Mesenteric fat pad (tissue), 1 donor: ENCODE measurements around the gene CDT1. TPM values are rescaled to one million over a fixed set of nuclear protein-coding genes. Genes with fewer than 3 reads are reported as not detected.

Source experiments
- DNase-seq: peaks from one replicate; pipeline ENCODE4 v3.0.0-alpha.2; 2020; ENCODE audit warnings: low spot score
- long read RNA-seq: library from polyadenylated mRNA; unstranded; transcript quantifications from one replicate; pipeline ENCODE4 v2.0.0, GENCODE V29; 2020
- total RNA-seq: library from RNA; stranded (reverse); fragmentation: NEBNext Ultra II Directional; extraction: Animal tissue kit (Norgen Biotek cat#: 25700); gene quantifications from one replicate; pipeline ENCODE4 v1.2.1, GENCODE V29; 2021
- donor health status: DM: yes; HTN: yes; CAD: no.

The CDT1 gene
- 0.22 TPM for total RNA-seq
- long read RNA-seq, result 0 reads

DNA sequence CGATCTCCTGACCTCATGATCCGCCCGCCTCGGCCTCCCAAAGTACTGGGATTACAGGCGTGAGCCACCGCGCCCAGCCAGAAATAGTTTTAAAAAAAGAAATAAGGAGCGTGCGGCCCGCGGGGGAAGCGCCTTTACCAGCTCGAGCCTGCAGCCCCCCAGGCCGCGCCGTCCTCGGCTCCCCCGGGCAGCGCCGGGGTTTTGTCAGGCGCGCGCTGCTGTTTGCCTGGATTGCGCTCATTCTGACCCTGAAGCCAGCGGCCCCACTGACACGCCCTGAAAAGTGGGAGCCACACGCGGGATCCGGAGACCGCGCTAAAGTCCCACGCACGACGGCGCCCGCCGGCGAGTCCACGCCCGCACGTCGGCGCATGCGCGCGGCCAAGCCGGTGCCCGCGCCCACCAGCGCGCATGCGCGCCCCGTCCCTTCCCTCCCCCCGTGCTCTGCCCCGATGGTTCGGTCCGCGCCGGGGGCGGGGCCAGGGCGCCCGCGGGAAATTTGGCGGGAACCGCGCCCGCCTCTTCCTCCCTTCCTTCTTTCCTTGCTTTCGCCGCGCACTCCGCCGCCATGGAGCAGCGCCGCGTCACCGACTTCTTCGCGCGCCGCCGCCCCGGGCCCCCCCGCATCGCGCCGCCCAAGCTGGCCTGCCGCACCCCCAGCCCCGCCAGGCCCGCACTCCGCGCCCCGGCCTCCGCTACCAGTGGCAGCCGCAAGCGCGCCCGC lies at the start of gene CDT1:
Gene CDT1, plus strand, starts transcription at position 526 of the 724 bp plus-strand sequence. Its CDS starts 43 bp downstream, at position 569.
- DNase-seq, result peak; percentile 95

DNA sequence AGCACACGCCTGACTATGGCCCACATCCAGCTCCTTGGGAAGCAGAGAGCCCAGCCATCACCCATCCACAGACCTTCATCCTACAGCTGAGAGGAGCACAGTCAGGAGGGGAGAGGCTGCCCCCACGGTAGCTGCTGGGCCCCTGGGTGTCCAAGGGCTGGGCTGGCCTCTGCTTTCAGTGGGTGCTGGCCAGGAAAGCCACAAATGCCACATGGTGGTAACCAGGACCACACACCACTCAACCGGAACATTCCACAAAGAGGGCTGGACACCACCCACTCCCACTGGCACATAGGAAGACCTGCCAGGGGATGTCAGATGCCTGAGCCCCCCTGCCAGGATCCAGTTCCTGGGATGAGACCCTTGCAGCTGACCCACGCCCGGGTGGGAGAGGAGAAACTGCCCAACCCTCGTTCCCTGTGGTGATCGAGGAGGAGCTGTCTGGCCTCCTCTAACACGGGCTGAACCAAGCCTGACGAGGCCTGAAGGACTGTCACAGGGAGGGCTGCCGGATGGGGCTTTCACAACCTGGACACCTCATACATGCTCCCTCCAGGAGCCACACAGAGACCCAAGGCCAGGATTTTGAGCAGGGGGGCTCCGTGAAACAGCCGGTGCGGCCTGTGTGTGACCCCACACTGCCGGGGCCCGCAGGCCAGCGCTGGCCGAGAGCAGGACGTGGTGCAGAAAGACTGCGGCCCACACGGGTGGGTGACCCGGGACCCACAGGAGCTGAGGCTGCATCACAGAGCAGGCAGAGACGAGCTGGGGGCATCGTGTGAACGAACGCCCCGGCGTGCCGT lies 49.3 kb upstream of the CDT1 start:
- DNase-seq, result no peak

DNA sequence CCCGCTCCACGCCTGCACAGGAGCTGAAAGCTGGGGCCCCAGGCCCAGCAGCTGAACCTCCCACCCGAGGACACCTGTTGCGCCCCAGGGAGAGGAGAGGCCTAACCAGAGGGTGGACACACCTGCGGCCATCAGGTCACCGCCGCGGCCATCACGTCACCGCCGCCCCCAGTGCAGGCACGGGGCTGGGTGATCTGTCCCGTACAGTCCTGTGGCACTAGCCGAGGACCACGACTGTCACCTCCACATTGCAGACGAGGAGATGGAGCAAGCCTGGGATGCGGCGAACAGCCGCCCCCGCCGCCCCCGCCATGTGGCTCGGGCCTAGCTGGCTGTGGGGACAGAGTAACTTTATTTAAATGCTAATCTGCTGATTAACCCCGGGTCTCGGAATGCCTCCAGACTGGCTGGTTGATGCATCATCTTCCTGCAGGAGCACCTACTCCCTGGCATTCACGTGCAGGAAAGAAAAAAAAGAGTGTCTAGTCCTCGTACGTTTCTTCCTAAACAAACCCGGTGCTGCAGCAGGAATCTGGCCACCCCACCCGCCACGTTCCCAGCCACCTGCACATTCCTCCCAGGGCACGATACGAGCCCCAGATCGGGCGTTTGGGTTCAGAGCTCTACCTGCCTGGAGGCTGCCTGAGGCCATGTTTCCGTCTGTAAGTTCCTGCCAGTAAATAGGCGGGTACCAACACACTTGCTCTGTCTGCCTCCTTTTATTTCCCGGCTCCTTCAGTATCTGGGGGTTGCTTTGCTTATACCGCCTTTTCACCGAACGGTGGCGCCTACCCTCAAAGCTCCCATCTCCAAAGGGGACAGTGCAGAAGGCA lies 48.5 kb upstream of the CDT1 start:
- DNase-seq, result no peak

DNA sequence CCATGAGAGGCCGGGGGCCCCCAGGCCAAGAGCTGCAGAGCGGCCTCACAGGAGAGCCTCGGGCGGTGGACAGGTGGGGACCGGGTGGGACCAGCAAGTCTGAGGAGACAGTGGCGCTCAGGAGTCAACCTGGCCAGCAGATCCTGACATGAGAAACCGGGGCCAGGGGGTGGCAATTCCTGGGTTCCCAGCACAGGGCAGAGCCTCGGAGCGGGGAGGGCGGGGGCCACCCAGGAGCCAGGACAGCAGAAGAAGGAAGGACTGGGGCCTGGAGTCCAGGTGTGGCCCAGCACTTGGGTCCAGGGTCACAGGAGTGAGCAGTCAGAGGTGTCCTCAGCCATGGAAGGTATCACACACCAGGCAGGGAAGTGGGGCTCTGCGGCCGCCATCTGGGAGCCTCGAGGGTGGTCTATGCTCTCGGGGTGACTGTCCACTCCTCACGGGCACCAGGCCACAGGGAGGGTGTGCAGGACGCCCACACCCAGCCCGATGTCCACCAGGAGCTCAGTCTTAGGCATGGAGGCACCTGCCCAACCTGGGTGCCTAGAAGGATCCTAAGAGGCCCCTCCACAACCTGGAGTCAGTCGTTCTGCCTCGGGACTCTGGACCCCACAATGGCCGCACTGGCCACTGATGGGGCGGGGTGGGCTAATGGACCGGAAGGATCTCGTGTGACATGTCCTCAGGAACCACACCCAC lies 47.7 kb upstream of the CDT1 start:
- no peak for DNase-seq

DNA sequence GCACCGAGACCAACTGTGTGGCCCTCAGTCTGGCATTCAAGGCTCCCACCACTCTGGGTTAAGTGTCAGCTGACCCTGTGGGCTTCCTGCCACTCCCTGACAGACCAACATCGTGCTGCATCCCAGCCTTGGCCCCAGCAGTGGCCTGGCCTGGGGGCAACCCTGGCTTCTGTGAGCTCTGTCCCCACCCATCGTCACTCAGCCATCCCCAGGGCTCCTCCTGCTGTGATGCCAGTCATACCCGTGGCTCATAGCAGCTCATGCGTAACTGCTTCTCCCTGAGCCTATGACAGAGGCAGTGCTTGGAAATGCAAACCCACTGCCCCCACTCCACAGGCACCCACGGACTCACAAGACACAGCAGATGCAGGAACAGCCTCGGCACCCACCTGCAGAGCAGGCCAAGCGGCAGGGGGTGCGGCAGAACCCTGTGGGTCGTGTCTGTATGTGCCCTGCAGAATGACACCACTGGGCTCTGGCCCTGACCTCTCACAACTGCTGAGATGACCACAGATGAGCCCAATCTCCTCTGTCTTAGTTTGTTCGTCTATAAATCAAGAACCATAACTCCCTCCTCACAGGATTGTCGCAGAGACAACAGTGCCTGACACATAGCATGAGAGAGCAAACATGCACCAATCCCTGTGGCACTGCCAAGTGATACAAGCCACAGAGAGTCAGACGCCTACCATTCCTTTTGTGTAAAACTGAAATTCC lies 45.2 kb upstream of the CDT1 start:
- DNase-seq, result no peak

DNA sequence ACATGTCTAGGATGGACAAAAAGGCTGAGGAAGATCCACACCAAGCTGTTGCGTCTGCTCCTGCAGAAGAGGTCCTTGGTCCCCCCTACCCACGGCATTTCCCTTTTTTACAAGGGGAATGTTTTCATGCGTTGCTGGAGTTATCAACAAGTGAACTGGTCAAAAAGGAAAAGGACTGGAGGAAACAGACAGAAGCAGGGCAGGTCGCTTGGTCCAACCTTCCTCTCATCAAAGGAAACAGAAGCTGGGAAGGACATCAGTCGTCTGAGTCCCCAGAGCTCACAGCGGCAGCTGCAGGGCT lies 44.7 kb upstream of the CDT1 start:
- DNase-seq, result no peak

DNA sequence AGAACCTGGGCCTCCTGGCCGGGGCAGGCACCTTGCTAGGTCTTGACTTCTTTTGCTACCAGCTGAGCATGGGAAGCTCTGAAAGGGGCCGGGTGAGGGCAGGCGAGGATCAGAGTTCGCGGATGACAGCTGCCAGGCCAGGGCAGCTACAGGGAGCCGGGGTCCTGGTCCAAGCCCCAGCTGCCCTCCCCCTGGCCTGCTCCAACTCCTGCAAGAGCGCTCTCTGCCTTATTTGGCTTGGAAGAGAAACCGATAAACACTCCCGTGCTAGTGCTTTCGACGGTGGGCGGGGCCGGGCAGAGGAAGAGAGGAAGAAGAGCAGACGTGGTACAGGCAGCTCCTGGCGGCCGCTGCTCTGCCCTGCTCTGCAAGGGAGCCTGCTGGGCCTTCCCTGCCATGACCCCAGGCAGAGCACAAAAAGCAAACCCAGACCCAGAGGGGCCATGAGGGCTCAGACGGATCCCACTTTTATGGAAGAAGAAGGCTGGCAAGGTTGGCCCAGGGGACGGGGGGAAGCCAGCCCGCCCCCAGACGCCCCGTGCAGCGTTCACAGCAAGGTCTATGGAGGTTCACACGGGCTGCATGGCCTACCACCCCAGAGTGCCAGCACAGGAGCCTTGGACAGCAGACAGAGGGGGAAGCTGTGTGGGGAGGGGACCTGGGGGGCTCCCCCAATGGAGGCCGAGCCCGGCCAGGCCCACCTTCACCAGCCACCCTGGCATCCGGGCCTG lies 44.2 kb upstream of the CDT1 start:
- no peak for DNase-seq

DNA sequence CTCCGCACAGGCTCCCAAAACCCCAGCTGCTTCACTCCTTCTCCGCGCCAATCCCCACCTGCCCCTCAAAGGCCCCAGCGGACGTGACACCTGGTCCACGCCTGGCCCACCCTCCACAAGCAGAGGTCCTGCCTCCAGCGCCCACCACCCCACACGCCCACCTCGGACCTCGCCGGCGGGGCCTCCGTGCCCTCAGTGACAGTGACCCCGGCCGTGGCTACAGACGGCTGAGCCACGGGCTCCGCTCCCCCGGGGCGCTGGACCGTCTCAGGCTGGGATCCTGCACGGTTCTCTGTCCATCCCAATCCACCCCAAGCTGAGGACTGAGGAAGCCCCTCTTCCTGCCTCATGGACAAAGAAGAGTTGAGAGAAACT lies 43.6 kb upstream of the CDT1 start:
- no peak for DNase-seq

DNA sequence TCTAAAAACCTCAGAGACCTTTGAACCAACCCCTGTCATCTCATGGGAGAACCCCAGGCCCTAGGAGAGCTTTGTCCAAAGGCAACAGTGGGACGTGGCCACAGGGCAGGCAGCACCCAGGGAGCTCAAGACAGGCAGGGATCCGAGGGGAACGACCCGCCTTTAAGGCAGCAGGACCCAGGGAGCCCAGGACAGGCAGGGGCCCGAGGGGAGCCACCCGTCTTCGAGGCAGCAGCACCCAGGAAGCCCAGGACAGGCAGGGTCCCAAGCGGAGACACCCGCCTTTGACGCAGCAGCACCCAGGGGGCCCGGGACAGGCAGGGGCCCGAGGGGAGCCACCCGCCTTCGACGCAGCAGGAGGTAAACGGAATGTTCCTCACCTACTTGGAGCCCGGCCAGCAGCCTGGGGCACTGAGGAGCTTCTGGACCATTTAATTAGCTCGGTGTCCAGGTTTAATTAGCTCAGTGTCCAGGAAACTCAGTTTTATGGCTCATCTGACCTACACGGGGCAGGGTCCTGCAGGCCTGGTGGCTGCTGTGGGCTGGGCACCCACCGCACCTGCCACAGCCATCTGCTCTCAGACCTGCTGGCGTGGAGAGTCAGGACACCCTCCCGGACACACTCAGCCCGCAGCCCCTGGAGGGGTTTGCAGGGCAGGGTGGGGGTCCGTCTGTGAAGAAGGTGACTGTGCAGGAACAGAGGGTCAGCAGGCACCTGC lies 43.0 kb upstream of the CDT1 start:
- DNase-seq, result no peak

DNA sequence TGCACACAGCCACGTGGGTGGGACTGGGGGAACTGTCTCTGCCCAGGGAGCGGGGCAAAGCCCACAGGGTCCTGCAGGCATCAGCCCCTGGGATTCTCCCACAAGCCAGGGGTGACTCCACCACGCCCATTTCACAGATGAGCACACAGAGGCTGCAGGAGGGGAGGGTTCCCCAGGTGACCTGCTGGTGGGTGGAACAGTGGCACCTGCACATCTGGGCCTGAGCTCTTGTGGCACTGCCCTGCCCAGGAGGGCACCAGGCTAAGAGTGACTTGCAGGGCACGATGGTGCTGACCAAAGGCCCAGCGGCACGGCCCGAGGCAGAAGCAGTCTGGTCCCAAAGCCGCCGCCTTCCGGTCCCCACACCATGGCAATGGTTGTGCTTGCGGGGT lies 42.5 kb upstream of the CDT1 start:
- no peak for DNase-seq

DNA sequence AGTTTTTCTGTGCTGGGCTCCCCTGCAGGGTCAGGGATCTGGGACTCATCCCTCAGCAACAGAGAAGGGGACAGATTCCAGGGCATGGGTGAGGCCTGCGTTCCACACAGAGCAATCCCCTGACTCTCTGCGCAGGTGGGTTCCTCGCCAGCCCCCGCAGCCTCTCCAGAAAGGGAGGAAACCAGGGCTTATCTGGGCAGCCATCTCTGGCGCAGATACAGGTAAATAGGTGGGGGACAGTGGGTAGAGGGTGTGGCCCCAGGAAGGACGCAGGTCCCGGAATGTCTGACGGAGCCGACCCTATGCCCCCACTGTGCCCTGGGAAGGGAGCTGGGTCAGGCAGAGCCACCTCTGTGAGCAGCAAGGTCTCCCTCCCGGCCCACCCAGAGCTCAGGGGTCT lies 41.8 kb upstream of the CDT1 start:
- no peak for DNase-seq

DNA sequence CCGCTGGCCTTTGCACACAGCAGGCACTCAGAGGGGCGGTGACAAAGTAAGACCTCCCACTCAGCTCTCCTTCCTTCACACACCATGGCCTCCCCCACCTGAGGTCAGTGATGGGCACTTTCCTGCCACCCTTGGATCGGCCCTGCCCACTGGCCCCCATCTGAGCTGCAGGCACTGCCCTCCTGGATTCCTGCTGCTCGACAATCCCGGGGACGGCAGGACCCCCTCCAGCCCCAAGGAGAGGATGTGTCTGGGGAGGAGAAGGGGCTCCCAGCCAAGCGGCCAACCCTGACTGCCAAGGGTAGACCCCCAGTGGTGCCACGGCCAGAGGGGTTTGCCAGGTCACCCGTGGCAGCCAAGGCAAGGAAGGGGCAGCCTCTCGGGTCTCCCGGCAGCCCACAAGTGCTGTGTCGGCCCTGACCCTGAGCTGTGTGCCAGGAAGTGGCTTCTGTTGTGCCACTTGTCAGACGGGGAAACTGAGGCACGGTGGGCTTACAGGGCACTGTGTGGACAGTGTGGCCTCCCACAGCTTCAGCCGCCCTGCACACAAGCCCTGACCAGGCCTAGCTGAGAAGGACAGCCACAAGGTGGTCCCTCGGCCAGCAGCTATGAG lies 41.2 kb upstream of the CDT1 start:
- DNase-seq, result no peak

DNA sequence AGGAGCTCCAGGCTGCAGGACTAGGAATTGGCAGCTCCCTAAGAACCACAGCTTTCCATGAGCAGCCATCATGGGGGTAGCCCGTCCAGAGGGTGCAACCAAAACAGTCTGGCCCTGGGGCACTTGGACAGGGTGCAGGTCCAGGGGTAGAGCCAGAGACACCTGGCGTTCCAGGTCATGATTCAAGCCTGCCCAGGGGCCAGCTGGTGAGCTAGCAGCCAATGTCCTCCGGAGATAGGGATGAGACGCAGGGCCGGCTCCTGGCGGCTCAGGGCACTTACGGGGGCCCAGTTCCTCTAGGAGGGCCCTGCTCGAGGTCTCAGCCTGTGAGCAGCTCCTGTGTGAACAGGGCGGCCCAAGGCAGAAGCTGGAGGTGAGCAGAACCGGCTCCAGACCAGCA lies 40.6 kb upstream of the CDT1 start:
- DNase-seq, result no peak

DNA sequence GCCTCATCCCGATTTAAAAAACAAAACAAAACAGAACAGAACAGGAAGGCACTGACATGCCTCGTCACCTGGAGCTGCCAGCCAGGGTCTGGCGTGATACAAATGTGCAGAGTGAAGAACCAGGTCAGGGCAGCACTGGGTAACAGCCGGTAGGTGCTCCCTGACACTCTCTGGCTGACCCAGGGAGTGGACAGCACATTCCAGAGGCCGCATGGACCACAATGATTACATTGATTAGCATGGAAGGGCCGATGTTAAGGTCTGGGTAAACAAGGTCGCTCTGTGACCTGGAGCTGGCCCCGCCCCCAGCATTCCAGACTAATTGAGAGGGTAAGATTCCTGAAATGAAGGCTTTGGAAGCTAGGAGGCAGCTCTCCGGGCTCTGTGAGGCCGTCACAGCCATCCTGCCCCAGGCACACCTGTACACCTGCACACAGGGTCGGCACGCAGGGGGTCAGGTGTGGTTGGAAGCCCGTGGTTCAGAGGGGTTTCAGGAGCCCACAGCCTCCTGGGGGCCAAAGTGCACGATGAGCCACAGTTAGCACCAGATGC lies 40.0 kb upstream of the CDT1 start:
- DNase-seq, result no peak

DNA sequence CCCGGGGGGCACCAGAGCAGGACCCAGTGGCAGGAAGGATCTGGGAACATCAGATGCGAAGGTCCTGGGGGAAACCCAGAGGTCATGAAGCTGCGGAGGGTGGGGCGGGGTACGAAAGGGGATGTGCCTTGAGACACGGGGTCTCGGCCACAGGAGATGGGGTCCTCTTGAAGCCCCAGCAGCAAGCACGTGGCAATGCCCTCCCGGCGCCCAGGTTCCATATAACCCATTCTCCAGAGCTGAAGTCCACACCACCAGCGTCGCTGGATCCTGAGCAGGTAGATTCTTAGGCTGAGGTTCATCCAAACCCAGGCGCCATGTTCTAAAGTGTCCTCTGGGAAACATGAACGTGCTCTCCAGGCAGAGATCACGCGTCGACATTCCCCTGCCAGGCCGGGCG lies 39.5 kb upstream of the CDT1 start:
- DNase-seq, result no peak

DNA sequence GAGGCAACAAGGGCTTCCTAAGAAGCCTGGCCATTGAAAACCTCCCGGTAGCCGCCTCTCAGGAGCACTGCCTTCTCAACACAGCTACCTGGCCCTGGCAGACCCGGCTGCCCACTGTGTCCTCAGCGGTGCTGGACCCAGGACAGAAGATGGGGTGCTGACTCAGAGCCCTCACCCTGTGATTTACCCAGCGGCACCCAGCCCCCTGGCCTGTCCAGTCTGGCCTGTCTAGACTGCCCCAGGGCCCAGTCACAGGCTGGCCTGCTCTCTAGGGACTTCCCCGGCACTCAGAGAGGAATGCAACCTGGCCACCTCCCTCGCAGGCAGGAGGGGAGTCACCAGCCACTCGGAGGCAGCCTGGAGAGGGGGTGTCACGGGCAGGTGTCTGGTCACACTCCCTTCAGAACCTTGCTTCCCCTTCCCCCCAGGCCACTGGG lies 38.7 kb upstream of the CDT1 start:
- no peak for DNase-seq

DNA sequence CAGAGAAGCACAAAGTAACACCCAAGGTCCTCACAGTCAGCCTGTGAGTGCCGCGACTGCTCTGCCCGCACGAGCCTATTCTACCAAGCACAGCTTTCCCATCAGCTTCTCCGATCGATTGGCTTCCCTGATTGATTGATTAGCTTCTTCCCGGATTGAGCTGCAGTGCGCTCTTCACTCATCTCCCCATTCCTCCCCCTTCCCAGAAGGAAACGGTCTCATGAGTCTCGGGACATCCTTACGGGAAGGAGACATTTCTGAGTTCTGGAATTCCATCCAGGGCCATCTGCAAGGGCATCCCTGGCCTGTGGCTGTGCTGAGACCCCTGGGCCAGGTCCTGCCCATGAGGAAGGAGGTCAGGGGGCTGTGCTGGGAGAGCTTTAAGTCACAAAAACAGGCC lies 36.6 kb upstream of the CDT1 start:
- DNase-seq, result no peak

DNA sequence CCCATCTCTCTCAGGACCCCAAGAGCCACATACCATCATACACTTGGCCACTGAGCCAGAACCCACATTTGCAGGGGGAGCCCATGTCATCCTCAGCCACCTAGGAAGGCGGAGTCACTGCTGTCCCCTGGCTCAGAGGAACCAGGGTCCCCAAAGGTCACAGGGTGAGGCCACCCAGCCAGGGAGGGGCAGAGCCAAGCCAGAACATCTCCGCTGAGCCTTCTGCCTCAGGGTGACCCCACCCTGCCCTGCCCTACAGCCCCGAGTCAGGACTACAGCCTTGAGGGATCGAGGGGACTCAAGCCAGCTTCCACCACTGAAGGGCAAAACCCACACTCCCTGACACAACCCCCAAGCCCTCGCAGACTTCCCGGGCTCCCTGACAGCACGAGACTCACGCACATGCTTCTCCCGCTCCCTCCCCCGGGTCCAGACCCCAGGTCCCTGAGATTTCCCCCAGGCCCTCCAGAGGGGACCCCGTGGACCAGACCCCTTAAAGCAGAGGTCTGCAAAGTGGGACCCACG lies 36.0 kb upstream of the CDT1 start:
- no peak for DNase-seq
